Spleen (tissue), 7 donors: Measurements from ENCODE around the gene PARD3B.

Experiments used
- CTCF ChIP-seq, 11 experiments: fragments of 200-600 bp in 7 of 11; fragments of 450-650 bp in 4 of 11; sonication (generic) in 4 of 11; IDR thresholded peaks in 8 of 11; conservative IDR thresholded peaks in 3 of 11; 1 replicate in 7 of 11; 2 replicates in 4 of 11; pipeline versions ENCODE4 v1.4.0 to v1.8.0; 2016 to 2021; ENCODE audit warnings: antibody characterized with exemption in 11 of 11, inconsistent platforms in 4 of 11, mild to moderate bottlenecking in 1 of 11
- POLR2AphosphoS5 ChIP-seq, 3 donors: sonication (generic); formaldehyde crosslinking; IDR thresholded peaks; one replicate each; pipeline ENCODE4 v1.5.1; 2017; ENCODE audit warnings: antibody characterized with exemption in 3 of 3
- donor health status: DM: no; HTN: no; CAD: no; lungs with moderate emphysema.
- donor health status: DM: no; HTN: no; CAD: no.
- donor health status: DM: no; HTN: no; CAD: no.

- TF ChIP-seq CTCF (IDR thresholded peaks at IDR 0.05 in 8 of 11, conservative IDR thresholded peaks at IDR 0.05 in 3 of 11), result no peak
- no peak for TF ChIP-seq POLR2AphosphoS5 (IDR thresholded peaks at IDR 0.05)
Measured at GRCh38 chr2:205169464-205169863, 624.2 kb downstream of the PARD3B start.
